Measurements from ENCODE around the gene PIGA.

The PIGA gene

GRCh38 chrX:15349046-15349445, 13.7 kb upstream of the PIGA start:
- H2AFZ ChIP-seq (ENCODE audit: low read length, unreplicated experiment), result no peak overlapping the region
- no peaks in the 10 kb centered on the region for H3K4me1 ChIP-seq (ENCODE audit: control insufficient read depth, insufficient read depth, low read length, unreplicated experiment)

GRCh38 chrX:15345976-15346375, 10.7 kb upstream of the PIGA start:
- Histone ChIP-seq H3K27ac (ENCODE audit: low read depth, low read length) (no peak overlapping the region), H3K4me3 (ENCODE audit: low read depth, low read length) (no peak overlapping the region), H2AFZ (ENCODE audit: low read length, unreplicated experiment) (no peak overlapping the region), H3K4me1 (ENCODE audit: control insufficient read depth, insufficient read depth, low read length, unreplicated experiment) (peaks cover 7% of the 10 kb centered on the region), H3K36me3 (ENCODE audit: insufficient read depth, low read length) (no peaks in the 10 kb centered on the region), H3K27me3 (ENCODE audit: insufficient read depth, low read length) (0 out of 2 replicates have a peak, but pooled peaks cover 3% of the 10 kb centered on the region), H3K79me2 (ENCODE audit: control insufficient read depth, insufficient read depth, low read length, unreplicated experiment) (no peaks in the 10 kb centered on the region)

More at GRCh38 chrX:15349046-15349445, 13.7 kb upstream of the PIGA start:
- Histone ChIP-seq H3K27ac (ENCODE audit: low read depth, low read length) (no peak overlapping the region), H3K36me3 (ENCODE audit: insufficient read depth, low read length) (no peaks in the 10 kb centered on the region), H3K79me2 (ENCODE audit: control insufficient read depth, insufficient read depth, low read length, unreplicated experiment) (no peaks in the 10 kb centered on the region), H3K4me3 (ENCODE audit: low read depth, low read length) (no peak overlapping the region), H3K27me3 (ENCODE audit: insufficient read depth, low read length) (0 out of 2 replicates have a peak, but pooled peaks cover 3% of the 10 kb centered on the region)

- Histone ChIP-seq H2AFZ (ENCODE audit: low read length, unreplicated experiment) (no peak overlapping the region), H3K27me3 (ENCODE audit: insufficient read depth, low read length) (0 out of 2 replicates have a peak, but pooled peaks cover 9% of the 10 kb centered on the region), H3K27ac (ENCODE audit: low read depth, low read length) (no peak overlapping the region), H3K79me2 (ENCODE audit: control insufficient read depth, insufficient read depth, low read length, unreplicated experiment) (no peaks in the 10 kb centered on the region), H3K4me1 (ENCODE audit: control insufficient read depth, insufficient read depth, low read length, unreplicated experiment) (peaks cover 7% of the 10 kb centered on the region), H3K4me3 (ENCODE audit: low read depth, low read length) (no peak overlapping the region), H3K36me3 (ENCODE audit: insufficient read depth, low read length) (no peaks in the 10 kb centered on the region)
These were observed 8.8 kb upstream of the PIGA start for GRCh38 chrX:15344106-15344505.

GRCh38 chrX:15343075-15343476, 7.8 kb upstream of the PIGA start:
- Histone ChIP-seq H3K27ac (ENCODE audit: low read depth, low read length) (peak overlapping the region; percentile 47), H3K79me2 (ENCODE audit: control insufficient read depth, insufficient read depth, low read length, unreplicated experiment) (no peaks in the 10 kb centered on the region), H2AFZ (ENCODE audit: low read length, unreplicated experiment) (no peak overlapping the region), H3K4me3 (ENCODE audit: low read depth, low read length) (no peak overlapping the region), H3K4me1 (ENCODE audit: control insufficient read depth, insufficient read depth, low read length, unreplicated experiment) (peaks cover 7% of the 10 kb centered on the region), H3K27me3 (ENCODE audit: insufficient read depth, low read length) (peaks cover 19% of the 10 kb centered on the region; the same call in 1 of the 2 replicates), H3K36me3 (ENCODE audit: insufficient read depth, low read length) (no peaks in the 10 kb centered on the region)

- Histone ChIP-seq H3K27ac (ENCODE audit: low read depth, low read length) (no peak overlapping the region), H3K27me3 (ENCODE audit: insufficient read depth, low read length) (peaks cover 24% of the 10 kb centered on the region; the same call in 1 of the 2 replicates)
These were observed 5.5 kb upstream of the PIGA start for GRCh38 chrX:15340867-15341266.

GRCh38 chrX:15336023-15336413, 695 bp upstream of the PIGA start:
- Histone ChIP-seq H3K4me3 (ENCODE audit: low read depth, low read length) (peak overlapping the region; percentile 100), H2AFZ (ENCODE audit: low read length, unreplicated experiment) (peak overlapping the region; percentile 98), H3K4me1 (ENCODE audit: control insufficient read depth, insufficient read depth, low read length, unreplicated experiment) (peaks cover 12% of the 10 kb centered on the region), H3K79me2 (ENCODE audit: control insufficient read depth, insufficient read depth, low read length, unreplicated experiment) (peaks cover 33% of the 10 kb centered on the region), H3K27me3 (ENCODE audit: insufficient read depth, low read length) (peaks cover 24% of the 10 kb centered on the region; the same call in 1 of the 2 replicates), H3K36me3 (ENCODE audit: insufficient read depth, low read length) (peaks cover 11% of the 10 kb centered on the region; the same call in 1 of the 2 replicates), H3K27ac (ENCODE audit: low read depth, low read length) (peak overlapping the region; percentile 97)

More at GRCh38 chrX:15340867-15341266, 5.5 kb upstream of the PIGA start:
- Histone ChIP-seq H3K4me1 (ENCODE audit: control insufficient read depth, insufficient read depth, low read length, unreplicated experiment) (peaks cover 13% of the 10 kb centered on the region), H3K79me2 (ENCODE audit: control insufficient read depth, insufficient read depth, low read length, unreplicated experiment) (no peaks in the 10 kb centered on the region), H2AFZ (ENCODE audit: low read length, unreplicated experiment) (no peak overlapping the region), H3K36me3 (ENCODE audit: insufficient read depth, low read length) (no peaks in the 10 kb centered on the region), H3K4me3 (ENCODE audit: low read depth, low read length) (no peak overlapping the region)

GRCh38 chrX:15334561-15334960, 762 bp downstream of the PIGA start:
- Histone ChIP-seq H3K4me3 (ENCODE audit: low read depth, low read length) (peak overlapping the region; percentile 100), H3K27ac (ENCODE audit: low read depth, low read length) (peak overlapping the region; percentile 80), H3K36me3 (ENCODE audit: insufficient read depth, low read length) (peaks cover 11% of the 10 kb centered on the region; the same call in 1 of the 2 replicates), H2AFZ (ENCODE audit: low read length, unreplicated experiment) (peak overlapping the region; percentile 60), H3K4me1 (ENCODE audit: control insufficient read depth, insufficient read depth, low read length, unreplicated experiment) (peaks cover 12% of the 10 kb centered on the region), H3K27me3 (ENCODE audit: insufficient read depth, low read length) (peaks cover 18% of the 10 kb centered on the region; the same call in 1 of the 2 replicates), H3K79me2 (ENCODE audit: control insufficient read depth, insufficient read depth, low read length, unreplicated experiment) (peaks cover 33% of the 10 kb centered on the region)

GRCh38 chrX:15328821-15329220, 6.5 kb downstream of the PIGA start:
- peaks cover 24% of the 10 kb centered on the region for H3K36me3 ChIP-seq (ENCODE audit: insufficient read depth, low read length)

GRCh38 chrX:15328131-15328530, 7.2 kb downstream of the PIGA start:
- H3K79me2 ChIP-seq (ENCODE audit: control insufficient read depth, insufficient read depth, low read length, unreplicated experiment), result peaks cover 12% of the 10 kb centered on the region
- H2AFZ ChIP-seq (ENCODE audit: low read length, unreplicated experiment), result no peak overlapping the region
- H3K4me3 ChIP-seq (ENCODE audit: low read depth, low read length), result no peak overlapping the region
- no peaks in the 10 kb centered on the region for H3K4me1 ChIP-seq (ENCODE audit: control insufficient read depth, insufficient read depth, low read length, unreplicated experiment)
- H3K27me3 ChIP-seq (ENCODE audit: insufficient read depth, low read length), result no peaks in the 10 kb centered on the region
- H3K27ac ChIP-seq (ENCODE audit: low read depth, low read length), result no peak overlapping the region
- H3K36me3 ChIP-seq (ENCODE audit: insufficient read depth, low read length), result peaks cover 30% of the 10 kb centered on the region

More at GRCh38 chrX:15328821-15329220, 6.5 kb downstream of the PIGA start:
- H3K27ac ChIP-seq (ENCODE audit: low read depth, low read length), result no peak overlapping the region
- H3K4me1 ChIP-seq (ENCODE audit: control insufficient read depth, insufficient read depth, low read length, unreplicated experiment), result peaks cover under 1% of the 10 kb centered on the region
- H3K27me3 ChIP-seq (ENCODE audit: insufficient read depth, low read length), result no peaks in the 10 kb centered on the region
- peaks cover 19% of the 10 kb centered on the region for H3K79me2 ChIP-seq (ENCODE audit: control insufficient read depth, insufficient read depth, low read length, unreplicated experiment)
- no peak overlapping the region for H2AFZ ChIP-seq (ENCODE audit: low read length, unreplicated experiment)
- no peak overlapping the region for H3K4me3 ChIP-seq (ENCODE audit: low read depth, low read length)

GRCh38 chrX:15322472-15322871, 12.9 kb downstream of the PIGA start:
- H3K4me1 ChIP-seq (ENCODE audit: control insufficient read depth, insufficient read depth, low read length, unreplicated experiment), result no peaks in the 10 kb centered on the region
- no peak overlapping the region for H2AFZ ChIP-seq (ENCODE audit: low read length, unreplicated experiment)
- H3K4me3 ChIP-seq (ENCODE audit: low read depth, low read length), result no peak overlapping the region
- no peak overlapping the region for H3K27ac ChIP-seq (ENCODE audit: low read depth, low read length)
- H3K79me2 ChIP-seq (ENCODE audit: control insufficient read depth, insufficient read depth, low read length, unreplicated experiment), result no peaks in the 10 kb centered on the region
- H3K36me3 ChIP-seq (ENCODE audit: insufficient read depth, low read length), result peaks cover 33% of the 10 kb centered on the region
- H3K27me3 ChIP-seq (ENCODE audit: insufficient read depth, low read length), result no peaks in the 10 kb centered on the region

- no peak overlapping the region for H2AFZ ChIP-seq (ENCODE audit: low read length, unreplicated experiment)
- no peaks in the 10 kb centered on the region for H3K27me3 ChIP-seq (ENCODE audit: insufficient read depth, low read length)
- H3K27ac ChIP-seq (ENCODE audit: low read depth, low read length), result no peak overlapping the region
- peaks cover 33% of the 10 kb centered on the region for H3K36me3 ChIP-seq (ENCODE audit: insufficient read depth, low read length)
- no peaks in the 10 kb centered on the region for H3K79me2 ChIP-seq (ENCODE audit: control insufficient read depth, insufficient read depth, low read length, unreplicated experiment)
- H3K4me1 ChIP-seq (ENCODE audit: control insufficient read depth, insufficient read depth, low read length, unreplicated experiment), result no peaks in the 10 kb centered on the region
- no peak overlapping the region for H3K4me3 ChIP-seq (ENCODE audit: low read depth, low read length)
These were observed 13.3 kb downstream of the PIGA start for GRCh38 chrX:15322072-15322471.
